GM19023 (cell line): ENCODE data around the gene ZFYVE28.
"Not testable (repeated sequence)": the region's sequence is repeated elsewhere in the genome, so short reads cannot be mapped to it uniquely, and the experiment has no call there.

Experiments used
- ATAC-seq: cut with Tn5 transposase; IDR thresholded peaks from one replicate; pipeline ENCODE4 v1.9.1; 2021; ENCODE audit warnings: mild to moderate bottlenecking, moderate library complexity; ENCODE audit not compliant: unreplicated experiment

The ZFYVE28 gene

DNA sequence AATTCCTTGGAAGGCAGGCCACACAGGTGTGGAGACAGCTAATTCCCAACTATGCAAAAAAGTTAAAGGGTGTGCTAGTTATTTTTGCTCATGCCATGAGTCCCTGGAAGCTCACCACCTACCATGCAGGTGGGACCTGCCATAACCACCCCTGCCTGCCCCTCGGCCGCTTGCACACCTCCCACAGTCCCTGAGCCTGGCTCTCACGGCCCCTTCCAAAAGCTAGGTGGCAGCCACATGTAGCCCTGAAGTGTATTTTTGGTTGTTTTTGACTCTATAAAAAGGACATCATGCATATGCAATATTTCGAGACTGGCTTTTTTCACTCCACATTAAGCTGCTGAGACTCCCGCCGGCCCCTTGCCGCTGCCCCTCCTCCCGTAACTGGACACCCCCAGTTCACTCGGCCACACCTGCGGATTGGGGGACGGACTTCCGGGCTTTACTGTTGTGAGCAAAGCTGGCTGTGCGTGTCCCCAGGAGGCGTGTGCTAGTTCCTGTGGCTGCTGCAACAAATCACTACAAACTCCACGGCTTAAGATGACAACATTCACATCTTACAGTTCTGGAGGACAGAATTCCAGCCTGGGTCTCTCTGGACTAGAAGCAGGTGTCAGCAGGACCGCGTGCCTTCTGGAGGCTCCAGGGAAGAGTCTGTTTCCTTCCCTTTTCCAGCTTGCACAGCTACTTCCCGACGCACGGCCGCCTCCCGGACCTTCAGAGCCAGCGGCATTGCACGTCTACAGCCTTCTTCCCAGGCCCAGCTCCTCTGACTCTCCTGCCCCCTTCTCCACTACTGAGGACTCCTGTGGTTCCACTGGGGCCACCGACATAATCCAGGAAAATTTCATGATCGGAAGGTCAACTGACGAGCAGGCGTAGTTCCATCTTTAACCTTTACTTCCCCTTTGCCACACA lies 24.8 kb downstream of the ZFYVE28 start:
- no peak for ATAC-seq

DNA sequence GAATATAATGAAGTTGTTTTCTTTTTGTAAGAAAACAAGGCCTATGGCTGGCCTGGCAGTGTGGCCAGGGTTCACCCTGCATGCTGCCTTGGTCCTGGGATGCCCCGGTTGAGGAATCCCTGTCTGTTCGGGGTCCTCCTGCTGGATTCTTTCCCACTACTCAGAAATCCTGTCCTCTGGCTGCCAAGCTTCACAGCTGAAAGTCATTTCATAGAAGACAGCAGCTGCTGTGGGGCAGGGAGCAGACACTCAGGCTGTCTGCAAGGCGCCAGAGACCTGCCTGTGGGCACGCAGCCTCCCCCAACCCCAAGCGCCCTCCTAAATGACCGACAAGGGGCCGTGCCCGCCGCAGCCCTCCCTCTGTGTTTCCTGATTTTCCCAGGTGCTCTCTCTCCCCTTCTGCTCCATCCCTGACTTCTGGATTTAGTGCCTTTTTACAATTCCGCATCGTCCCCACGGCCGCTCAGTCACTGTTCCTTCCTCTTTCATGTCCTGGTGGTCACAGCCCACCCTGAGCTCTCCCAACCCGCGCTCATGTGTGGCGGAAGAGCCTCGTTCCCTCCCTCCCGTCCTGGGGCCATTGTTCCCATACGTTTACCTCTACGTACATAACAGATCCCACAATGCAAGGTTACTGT lies 27.5 kb downstream of the ZFYVE28 start:
- no peak for ATAC-seq

DNA sequence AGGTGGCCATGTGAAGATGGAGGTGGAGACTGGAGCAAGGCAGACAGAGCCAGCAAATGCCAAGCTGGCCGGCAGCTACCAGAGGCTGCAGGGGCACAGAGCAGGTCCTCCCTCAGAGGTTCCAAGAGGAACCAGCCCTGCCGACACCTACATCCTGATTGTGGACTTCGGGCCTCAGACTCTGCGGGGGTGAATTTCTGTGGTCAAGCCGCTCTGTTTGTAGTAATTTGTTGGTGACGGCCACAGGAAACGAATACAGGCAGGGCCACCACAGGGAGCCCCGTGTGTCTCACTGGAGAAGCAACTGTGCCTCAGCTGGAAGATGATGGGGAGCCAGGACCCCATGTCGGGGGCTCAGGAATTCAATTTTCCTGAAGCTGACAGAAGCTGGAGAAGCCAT lies 28.3 kb downstream of the ZFYVE28 start:
- no peak for ATAC-seq

DNA sequence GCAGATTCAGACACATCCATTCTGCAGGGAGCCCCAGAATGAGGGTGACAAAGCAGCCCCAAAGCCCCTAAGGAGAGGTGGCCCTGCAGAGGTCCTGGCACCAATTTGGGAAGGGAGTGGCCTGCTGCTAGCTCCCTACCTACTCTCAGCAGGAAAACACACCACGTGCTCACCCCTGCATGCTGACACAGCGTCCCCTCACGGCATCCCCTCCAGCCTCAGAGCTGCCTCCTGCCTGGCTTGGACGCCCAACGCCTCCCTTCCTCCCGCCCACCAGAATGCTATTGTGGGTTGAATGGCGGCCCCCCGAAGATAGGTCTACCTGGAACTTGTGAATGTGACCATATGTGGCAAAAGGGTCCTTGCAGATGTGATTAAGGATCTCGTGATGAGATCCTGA lies 28.8 kb downstream of the ZFYVE28 start:
- no peak for ATAC-seq

DNA sequence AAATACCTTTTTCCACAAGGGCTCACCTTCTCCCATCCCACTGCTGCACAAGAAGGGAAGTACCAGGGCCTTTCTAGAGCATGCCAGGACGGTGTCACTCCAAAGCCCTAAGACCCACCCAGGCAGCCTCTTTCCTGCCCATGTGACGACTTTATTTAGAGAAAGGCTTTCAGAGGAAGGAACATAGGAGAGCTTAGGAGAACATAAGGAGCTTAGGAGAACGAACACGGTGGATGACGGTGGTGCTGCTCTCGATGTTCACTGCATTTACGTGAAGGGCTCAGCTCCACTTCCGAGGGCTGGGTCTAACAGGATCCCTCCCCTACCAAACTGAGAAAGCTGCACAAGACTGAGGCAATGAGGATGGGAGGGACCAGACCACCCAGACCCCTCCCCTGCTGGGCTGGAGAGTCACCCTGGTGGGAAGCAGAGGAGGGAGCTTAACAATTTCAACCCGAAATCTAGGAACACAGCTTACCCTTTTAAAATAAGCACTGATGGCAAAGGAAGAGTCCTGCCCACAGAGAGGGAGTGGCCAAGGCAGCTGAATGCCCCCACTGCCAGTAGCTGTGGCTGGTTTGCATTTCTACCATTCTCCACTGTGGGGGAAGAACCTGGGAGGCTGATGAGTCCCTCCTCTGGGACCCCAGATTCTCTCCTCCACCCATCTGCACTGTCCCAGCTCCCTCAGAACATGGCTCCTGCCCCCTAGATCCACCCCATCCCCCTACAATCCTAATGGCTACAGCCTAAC lies 29.8 kb downstream of the ZFYVE28 start:
- no peak for ATAC-seq

DNA sequence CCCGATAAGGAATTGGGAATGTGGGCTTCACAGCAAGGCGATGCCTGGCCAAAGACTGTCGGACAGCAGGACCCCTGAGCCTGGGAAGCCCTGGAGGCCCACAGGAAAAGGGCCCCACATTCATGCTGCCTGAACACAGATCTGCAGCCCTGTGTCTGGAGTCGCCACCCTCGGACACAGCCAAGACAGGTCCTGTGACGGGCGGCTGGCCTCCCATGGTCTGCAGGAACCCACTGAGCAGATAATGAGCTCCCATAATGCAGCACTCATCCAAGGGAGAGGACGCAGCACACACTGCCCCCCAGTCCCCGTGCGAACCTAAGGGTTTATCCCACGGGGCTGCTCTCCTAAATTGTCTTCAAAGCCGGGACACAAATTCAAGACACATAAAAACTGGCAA lies 30.6 kb downstream of the ZFYVE28 start:
- ATAC-seq: no peak

DNA sequence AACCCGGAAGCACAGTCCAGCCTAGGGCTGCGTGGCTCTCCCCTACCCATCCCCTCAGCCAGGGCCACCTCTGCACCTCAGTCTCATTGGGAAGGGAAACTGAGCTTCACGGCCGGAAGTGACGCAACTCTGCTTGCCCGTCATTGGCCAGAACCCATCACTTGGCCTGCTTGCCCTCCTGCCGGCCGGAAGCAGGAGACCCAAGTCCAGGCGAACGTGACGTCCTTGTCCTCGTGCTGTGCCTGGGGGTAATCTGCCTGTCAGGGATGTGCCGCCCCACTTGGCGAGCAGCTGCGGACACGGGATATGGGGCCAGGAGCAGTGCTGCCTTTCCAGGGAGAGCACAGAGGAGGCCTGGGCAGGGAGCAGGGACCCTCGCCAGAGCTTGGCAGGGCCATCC lies 31.2 kb downstream of the ZFYVE28 start:
- no peak for ATAC-seq

DNA sequence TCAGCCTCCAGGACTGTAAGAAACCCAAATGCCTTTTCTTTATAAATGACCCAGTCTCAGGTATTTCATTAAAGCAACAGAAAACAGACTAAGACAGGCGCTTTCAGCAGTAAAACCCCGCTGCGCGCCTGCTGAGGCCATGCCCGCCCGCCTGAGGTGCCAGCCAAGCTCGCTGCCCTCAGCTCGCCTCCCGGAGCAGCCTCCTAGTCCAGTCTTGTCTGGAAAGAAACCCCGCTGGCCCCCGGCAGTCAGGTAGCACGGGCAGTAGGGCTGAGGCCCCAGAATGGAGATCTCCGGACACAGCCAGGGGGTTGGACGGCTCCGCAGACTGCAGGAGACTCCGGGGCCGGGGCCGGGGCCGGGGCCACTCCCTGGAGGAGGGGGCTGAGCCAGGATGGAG lies 31.7 kb downstream of the ZFYVE28 start:
- no peak for ATAC-seq

DNA sequence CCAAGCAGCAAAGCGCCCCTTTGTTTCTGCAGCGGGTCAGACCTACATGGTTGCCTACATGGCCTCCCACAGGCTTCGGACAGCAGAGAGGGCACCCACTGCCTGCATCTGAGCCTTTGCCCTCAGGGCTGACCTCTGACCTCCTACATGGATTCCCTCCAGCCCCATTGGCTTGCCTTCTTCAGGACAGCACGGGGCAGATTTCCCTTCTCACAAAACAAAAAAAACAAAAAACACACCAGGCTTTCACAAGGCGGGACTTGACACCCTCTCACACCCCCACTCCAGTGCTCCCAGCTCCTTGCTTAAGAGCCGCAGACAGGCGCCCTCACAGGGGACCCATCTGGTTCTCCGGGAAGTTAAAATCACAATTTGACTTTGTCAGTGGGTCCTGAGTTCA lies 32.9 kb downstream of the ZFYVE28 start:
- no peak for ATAC-seq

DNA sequence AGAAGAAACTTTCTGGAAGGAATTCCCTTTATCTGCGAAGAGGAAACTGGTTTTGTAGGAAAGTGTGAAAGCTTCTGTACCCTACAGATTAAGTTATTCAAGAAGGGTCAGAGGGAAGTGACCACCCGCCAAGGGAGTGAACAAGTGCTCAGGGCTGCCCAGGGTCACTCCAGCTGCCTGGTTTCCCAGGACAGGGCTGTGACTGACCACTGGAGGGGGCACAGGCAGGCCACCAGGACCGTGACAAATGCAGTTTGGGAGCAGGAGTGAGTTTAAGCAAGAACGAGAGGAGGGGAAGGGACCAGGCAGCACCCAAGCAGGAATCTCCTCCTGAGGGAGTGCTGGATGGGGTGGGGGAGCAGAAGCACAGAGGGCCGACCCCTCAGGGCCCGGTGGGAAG lies 34.2 kb downstream of the ZFYVE28 start:
- ATAC-seq: no peak

DNA sequence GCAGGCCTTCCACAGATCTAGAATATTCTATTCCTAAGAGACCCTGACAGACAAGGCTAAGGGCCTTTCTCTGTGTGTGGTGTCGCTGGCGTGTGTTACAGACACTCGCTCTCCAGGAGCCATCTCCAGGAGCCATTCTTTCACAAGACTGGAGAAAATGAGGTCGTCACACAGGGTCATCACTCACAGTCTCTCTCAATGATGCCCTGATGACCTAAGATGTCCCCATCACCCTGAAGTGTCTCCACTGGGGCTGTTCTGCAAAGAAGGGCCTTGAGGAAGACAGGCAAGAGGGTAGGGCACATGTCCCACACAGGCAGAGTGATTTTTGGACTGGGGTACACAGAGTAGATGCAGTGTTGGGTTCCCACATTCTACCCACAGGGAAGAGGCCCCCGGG lies 34.7 kb downstream of the ZFYVE28 start:
- ATAC-seq: no peak

DNA sequence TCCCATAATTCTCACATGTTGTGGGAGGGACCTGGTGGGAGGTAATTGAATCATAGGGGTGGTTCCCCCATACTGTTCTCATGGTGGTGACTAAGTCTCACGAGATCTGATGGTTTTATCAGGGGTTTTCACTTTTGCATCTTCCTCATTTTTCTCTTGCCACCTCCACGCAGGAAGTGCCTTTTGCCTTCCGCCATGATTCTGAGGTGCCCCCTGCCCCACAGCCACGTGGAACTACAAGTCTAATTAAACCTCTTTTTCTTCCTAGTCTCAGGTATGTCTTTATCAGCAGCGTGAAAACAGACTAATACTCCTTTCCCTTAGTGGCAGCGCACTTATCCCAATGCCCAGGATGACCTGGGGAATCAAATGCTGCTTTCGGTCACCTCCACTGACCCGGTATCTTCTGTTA lies 35.2 kb downstream of the ZFYVE28 start:
- not testable (repeated sequence) for ATAC-seq

DNA sequence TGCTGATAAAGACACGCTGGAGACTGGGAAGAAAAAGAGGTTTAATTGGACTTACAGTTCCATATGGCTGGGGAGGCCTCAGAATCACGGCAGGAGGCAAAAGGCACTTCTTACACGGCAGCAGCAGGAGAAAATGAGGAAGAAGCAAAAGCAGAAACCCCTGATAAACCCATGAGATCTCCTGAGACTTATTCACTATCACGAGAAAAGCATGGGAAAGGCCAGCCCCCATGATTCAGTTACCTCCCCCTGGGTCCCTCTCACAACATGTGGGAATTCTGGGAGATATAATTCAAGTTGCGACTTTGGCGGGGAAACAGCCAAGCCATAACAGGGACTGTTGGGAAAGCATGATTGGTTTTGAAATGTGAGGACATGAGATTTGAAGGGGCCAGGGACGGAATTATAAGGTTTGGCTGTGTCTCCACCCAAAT lies 35.7 kb downstream of the ZFYVE28 start:
- ATAC-seq: not testable (repeated sequence)

DNA sequence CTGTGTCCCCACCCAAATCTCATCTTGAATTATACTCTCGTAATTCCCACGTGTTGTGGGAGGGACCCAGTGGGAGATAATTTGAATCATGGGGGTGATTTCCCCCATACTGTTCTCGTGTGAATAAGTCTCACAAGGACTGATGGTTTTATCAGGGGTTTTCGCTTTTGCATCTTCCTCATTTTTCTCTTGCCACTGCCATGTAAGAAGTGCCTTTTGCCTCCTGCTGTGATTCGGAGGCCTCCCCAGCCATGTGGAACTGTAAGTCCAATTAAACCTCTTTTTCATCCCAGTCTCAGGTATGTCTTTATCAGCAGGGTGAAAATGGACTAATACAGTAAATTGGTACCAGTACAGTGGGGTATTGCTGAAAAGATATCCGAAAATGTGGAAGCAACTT lies 37.9 kb downstream of the ZFYVE28 start:
- ATAC-seq: not testable (repeated sequence)

DNA sequence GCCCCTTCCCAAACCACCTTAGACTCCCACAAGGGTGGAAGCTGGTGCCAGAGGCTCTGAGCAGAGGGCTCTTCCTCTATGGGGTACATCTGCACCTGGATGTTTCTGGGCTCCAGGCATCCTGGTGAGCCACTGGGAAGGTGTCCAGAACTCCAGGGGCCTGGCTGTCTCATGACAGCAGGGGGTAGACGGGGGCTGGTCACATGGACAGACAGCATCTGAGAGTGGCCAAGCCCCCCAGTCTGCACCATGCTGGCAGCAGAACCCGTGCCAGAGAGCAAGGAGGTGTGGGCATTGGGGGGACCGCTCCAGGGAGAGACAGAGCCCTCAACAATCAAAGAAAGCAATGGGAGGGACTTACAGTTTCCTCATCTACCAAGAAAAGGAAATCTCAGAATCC lies 39.5 kb downstream of the ZFYVE28 start:
- ATAC-seq: no peak

DNA sequence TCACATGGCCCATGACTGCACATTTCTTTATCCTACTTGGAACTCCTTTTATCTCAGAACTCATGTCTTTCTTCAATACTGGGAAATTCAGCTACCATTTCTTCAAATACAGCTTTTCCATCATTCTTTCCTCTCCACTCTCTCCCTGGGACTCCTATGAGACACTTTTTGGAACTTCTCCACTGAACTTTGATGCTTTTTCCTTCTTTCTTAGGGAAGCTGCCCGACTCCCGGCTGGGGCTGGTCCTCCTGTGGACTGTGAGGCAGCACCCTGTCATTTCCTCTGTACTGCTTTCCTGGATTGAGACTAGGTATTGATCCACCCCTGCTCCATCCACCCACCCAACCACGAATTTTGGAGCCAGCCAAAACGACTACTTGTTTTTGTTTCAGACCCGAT lies 40.0 kb downstream of the ZFYVE28 start:
- ATAC-seq: no peak

DNA sequence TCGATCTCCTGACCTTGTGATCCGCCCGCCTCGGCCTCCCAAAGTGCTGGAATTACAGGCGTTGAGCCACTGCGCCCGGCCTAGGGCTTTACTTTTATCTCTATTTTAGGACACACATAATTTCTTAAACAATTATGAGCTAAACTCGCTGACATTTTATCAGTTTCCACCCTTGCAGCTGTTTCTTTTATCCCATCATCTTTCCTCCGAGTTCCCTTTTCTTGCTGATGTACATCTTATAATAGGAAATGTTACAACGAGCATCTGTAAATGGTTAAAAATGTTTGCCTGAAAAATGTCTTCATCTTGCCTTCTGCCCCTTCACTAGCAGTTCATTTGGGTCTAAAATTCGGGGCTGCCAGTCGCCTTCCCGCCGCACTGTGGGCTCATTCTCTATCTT lies 41.2 kb downstream of the ZFYVE28 start:
- no peak for ATAC-seq

DNA sequence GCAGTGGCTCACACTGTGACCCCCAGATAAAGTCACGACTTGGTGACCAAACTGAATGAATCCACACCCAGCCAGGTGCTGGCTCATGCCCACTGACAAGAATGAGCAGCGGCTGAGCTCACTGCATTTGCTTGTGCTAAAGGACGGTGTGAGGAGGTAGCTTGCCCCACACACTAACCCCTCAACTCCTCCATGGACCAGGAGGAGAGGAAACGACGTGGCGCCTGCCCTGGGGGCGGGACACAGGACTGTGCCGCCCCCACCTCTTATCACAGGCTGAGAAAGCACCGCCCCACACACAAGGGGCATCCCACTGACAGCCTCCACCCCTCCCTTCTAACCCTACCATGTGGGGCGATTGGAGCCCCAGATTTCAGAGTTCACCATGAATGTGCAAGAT lies 43.0 kb downstream of the ZFYVE28 start:
- no peak for ATAC-seq

DNA sequence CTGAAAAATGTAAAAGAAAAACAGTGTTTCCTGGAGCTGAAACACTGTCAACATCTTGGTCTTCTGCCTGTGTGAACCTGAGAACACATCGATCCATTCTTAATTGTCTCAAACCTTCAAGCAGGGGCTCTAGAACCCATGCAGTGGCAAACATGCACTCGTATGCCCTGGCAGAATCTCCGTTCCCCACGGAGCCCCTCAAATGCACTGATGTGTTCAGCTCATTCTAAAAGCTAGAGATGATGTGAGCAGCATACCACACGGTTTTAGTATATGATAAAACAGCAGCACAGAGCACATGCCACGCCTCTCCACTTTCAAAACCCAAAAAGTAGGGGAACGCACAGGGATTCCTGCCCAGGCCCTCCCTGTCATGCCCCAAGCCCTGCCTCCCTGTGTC lies 44.9 kb downstream of the ZFYVE28 start:
- ATAC-seq: no peak

DNA sequence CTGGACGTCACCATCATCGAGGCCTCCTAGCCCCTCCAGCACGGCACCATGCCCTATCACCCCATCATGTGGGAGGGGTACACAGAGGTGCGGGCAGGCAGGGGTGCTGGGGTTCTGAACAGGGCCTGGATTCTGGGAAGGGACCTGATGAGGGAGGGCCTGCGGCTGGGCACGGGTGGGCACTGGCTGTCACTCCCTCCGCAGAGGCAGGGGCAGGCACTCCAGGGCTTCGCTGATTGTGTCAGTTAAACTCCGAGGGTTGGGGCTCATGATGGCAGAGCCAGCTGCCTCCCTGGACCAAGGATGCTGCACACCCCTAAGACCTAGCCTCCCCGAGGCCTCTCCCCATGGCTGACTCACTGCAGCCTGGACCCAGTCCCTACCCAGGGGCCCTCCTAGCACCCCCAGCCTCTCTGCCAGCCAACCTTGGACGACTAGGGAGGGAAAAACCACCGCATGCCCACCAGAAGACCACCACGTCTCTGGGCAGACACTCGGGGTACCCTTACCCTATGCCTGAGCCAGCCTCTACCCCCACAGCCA lies 45.9 kb downstream of the ZFYVE28 start:
- ATAC-seq: no peak

DNA sequence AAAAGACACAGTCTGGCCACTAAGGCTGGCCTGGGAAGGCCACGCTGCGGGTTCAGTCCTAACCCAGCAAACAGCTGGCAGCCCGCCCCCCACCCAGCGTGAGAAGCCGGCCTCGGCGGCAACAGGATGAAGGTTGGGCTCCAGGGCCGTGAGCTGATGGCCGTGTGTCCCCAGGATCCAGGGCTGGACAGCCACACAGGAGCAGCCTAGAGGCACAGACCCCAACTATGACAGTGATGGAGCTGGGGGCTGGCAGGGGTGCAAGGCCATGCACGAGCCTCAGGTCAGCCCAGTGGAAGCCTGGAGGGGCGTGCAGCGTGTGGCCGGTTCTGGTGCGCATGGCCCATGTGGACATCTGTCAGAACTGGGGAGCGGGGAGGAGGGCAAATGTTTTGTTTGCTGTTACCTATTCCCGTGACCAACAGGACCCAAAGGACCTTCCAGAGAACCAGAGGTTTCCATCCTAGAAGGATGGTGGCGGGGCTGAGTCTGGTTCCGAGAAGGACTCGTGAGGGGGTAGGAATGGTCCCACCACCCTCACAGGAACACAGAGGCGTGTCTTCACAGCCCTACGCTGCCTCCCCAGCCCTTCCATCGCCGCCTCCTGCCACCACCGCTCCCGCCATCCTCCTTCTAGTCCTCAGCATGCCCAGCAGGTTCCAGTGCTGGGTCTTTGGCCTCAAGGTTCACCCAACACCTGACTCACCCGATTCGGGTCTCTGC lies 46.5 kb downstream of the ZFYVE28 start:
- ATAC-seq: no peak
